ENCODE results near the gene TATDN3.

DNA sequence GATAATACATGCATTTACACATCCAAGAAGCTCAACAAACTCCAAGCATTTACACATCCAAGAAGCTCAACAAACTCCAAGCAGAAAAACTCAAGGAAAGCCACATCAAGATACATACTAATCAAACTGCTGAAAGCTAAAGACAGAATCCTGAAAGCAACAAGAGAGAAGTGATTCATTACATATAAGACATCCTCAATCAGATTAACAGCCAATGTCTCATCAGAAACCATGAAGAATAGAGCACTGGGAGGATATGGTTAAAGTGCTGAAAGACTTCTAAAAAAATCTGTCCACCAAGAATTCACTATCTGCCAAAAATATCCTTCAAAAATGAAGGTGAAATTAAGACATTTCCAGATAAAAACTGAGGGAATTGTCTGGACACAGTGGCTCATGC is 46.4 kb upstream of the TATDN3 start:
- TF ChIP-seq, protein P1, sequence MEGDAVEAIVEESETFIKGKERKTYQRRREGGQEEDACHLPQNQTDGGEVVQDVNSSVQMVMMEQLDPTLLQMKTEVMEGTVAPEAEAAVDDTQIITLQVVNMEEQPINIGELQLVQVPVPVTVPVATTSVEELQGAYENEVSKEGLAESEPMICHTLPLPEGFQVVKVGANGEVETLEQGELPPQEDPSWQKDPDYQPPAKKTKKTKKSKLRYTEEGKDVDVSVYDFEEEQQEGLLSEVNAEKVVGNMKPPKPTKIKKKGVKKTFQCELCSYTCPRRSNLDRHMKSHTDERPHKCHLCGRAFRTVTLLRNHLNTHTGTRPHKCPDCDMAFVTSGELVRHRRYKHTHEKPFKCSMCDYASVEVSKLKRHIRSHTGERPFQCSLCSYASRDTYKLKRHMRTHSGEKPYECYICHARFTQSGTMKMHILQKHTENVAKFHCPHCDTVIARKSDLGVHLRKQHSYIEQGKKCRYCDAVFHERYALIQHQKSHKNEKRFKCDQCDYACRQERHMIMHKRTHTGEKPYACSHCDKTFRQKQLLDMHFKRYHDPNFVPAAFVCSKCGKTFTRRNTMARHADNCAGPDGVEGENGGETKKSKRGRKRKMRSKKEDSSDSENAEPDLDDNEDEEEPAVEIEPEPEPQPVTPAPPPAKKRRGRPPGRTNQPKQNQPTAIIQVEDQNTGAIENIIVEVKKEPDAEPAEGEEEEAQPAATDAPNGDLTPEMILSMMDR (IDR thresholded peaks at IDR 0.05): no peak
- no peak for TF ChIP-seq POLR2A (IDR thresholded peaks at IDR 0.05)
